T-cell (primary cell): ENCODE data around the gene MOCOS. TPM values are rescaled to one million over a fixed set of nuclear protein-coding genes. Genes with fewer than 3 reads are reported as not detected.
"Not testable (repeated sequence)": the region's sequence is repeated elsewhere in the genome, so short reads cannot be mapped to it uniquely, and the experiment has no call there.

Source experiments
- ATAC-seq, 4 experiments: fragments of 200-7000 bp in 3 of 4; fragments of 150-1000 bp in 1 of 4; cut with Tn5 transposase; replicated peaks in 1 of 4; 1 replicate in 3 of 4; 2 replicates in 1 of 4; pipeline ENCODE4 v1.10.0; 2021; ENCODE audit warnings: moderate library complexity in 3 of 4, mild to moderate bottlenecking in 2 of 4, moderate number of reproducible peaks in 1 of 4
- CTCF ChIA-PET, 2 donors: fragments of 300-600 bp; sonication (Branson Sonifier 250); formaldehyde crosslinking; loops; one replicate each; lab custom pipeline; 2022; ENCODE audit warnings: antibody characterized with exemption in 2 of 2; lab: Charles Lee
- POLR2A ChIA-PET, 2 donors: fragments of 300-600 bp; sonication (Branson Sonifier 250); formaldehyde crosslinking; loops; one replicate each; lab custom pipeline; 2022; ENCODE audit warnings: antibody characterized with exemption in 2 of 2; lab: Charles Lee
- DNase-seq, 35 experiments: peaks; one replicate each; pipeline versions ENCODE4 v3.0.0 to v3.0.0-alpha.2; 2013 to 2023
- H3K27ac ChIP-seq: one replicate; pipeline ENCODE4 v1.5.1; 2013; ENCODE audit warnings: low read length
- H3K27me3 ChIP-seq, 2 experiments: replicated peaks in 1 of 2; 1 replicate in 1 of 2; 2 replicates in 1 of 2; pipeline versions ENCODE4 v1.6.1 to v1.7.0; 2013; ENCODE audit warnings: low read length in 1 of 2, mixed read lengths in 1 of 2; ENCODE audit not compliant: control insufficient read depth in 2 of 2, insufficient read depth in 2 of 2; ENCODE audit errors: extremely low read depth in 1 of 2
- H3K36me3 ChIP-seq, 2 donors: 1 replicate in 1 of 2; 2 replicates in 1 of 2; pipeline versions ENCODE4 v1.6.1 to v1.7.0; 2013; ENCODE audit warnings: low read length in 1 of 2; ENCODE audit not compliant: control insufficient read depth in 2 of 2, insufficient read depth in 1 of 2; ENCODE audit errors: extremely low read depth in 1 of 2
- H3K4me1 ChIP-seq, 2 experiments: 1 replicate in 1 of 2; 2 replicates in 1 of 2; pipeline versions ENCODE4 v1.6.1 to v1.7.0; 2013; ENCODE audit warnings: low read length in 2 of 2, mixed read lengths in 1 of 2; ENCODE audit not compliant: insufficient read depth in 2 of 2, control insufficient read depth in 1 of 2; ENCODE audit errors: extremely low read depth in 1 of 2
- H3K4me3 ChIP-seq, 2 donors: 1 replicate in 1 of 2; 2 replicates in 1 of 2; pipeline versions ENCODE4 v1.5.1 to v1.7.0; 2013; ENCODE audit warnings: mild to moderate bottlenecking in 2 of 2, low read length in 1 of 2, moderate library complexity in 1 of 2; ENCODE audit not compliant: control insufficient read depth in 1 of 2; ENCODE audit errors: extremely low read depth in 1 of 2
- H3K9me3 ChIP-seq: 2 replicates; pipeline ENCODE4 v1.7.0; 2013
- H3K27ac Mint-ChIP-seq, 2 donors: one replicate each; pipeline ENCODE4 v1.8.0; 2020 to 2021; ENCODE audit warnings: mild to moderate bottlenecking in 2 of 2, mixed read lengths in 2 of 2
- H3K27me3 Mint-ChIP-seq, 2 donors: one replicate each; pipeline ENCODE4 v1.8.0; 2021 to 2022; ENCODE audit warnings: mixed read lengths in 2 of 2
- H3K36me3 Mint-ChIP-seq: one replicate; pipeline ENCODE4 v1.8.0; 2021; ENCODE audit warnings: mixed read lengths
- H3K4me1 Mint-ChIP-seq, 3 donors: one replicate each; pipeline ENCODE4 v1.8.0; 2020 to 2022; ENCODE audit warnings: mixed read lengths in 3 of 3, mild to moderate bottlenecking in 1 of 3
- H3K4me3 Mint-ChIP-seq, 3 donors: one replicate each; pipeline ENCODE4 v1.8.0; 2020 to 2022; ENCODE audit warnings: mild to moderate bottlenecking in 3 of 3, mixed read lengths in 3 of 3, moderate library complexity in 3 of 3
- H3K9me3 Mint-ChIP-seq, 3 donors: one replicate each; pipeline ENCODE4 v1.8.0; 2020 to 2022; ENCODE audit warnings: mixed read lengths in 3 of 3
- WGBS: methylation state at CpG from one replicate; pipeline ENCODE4 v1.1.5; 2013; ENCODE audit warnings: missing lambda C conversion rate; ENCODE audit not compliant: insufficient coverage; 5-methylcytosine and 5-hydroxymethylcytosine counted together
- total RNA-seq, 35 experiments: library from RNA in 6 of 35; stranded (reverse) in 6 of 35; fragments of 120-200 nt in 1 of 35; gene quantifications; one replicate each; pipeline versions ENCODE4 v1.2.1 to v1.2.4 and lab custom pipeline; 2013 to 2026

The MOCOS gene
- total RNA-seq, 5 donors from 2014 or later (not counting 1 experiment from before 2014, with no cell fraction given): 0.05 to 0.47 (median 0.16) TPM

GRCh38 chr18:36215577-36215976 lies 28.3 kb downstream of the MOCOS start:
- ATAC-seq (no peak), DNase-seq (no peak)
- POLR2A ChIA-PET: no interaction called here
- Mint-ChIP-seq H3K36me3 (no peaks in the 10 kb centered on the region), H3K27me3 (no peaks in the 10 kb centered on the region), H3K4me1 (no peaks in the 10 kb centered on the region), H3K9me3 (no peaks in the 10 kb centered on the region), H3K27ac (no peak overlapping the region), H3K4me3 (no peak overlapping the region)
- Histone ChIP-seq H3K4me3 (no peak overlapping the region), H3K27me3 (peaks cover 0 to 6% of the 10 kb centered on the region in 2 experiments), H3K9me3 (no peaks in the 10 kb centered on the region), H3K4me1 (no peaks in the 10 kb centered on the region), H3K36me3 (no peaks in the 10 kb centered on the region), H3K27ac (no peak overlapping the region)
- 86% methylated on average over 7 of the region's 9 CpGs for WGBS
- CTCF ChIA-PET: no interaction called here

- no peak for DNase-seq
- H3K36me3 ChIP-seq: no peaks in the 10 kb centered on the region
- H3K4me3 ChIP-seq: no peak overlapping the region
- ChIA-PET POLR2A (interaction anchor here in 1 of 2 donors (0.6 kb wide), 1 partner anchor 135 kb away, joined by 3 read pairs; no protein-coding TSS in a partner anchor), CTCF (interaction anchor here in 1 of 2 donors (0.5 kb wide), 1 partner anchor 199 kb away, joined by 4 read pairs; no protein-coding TSS in a partner anchor)
- H3K9me3 ChIP-seq: no peaks in the 10 kb centered on the region
- Mint-ChIP-seq H3K36me3 (no peaks in the 10 kb centered on the region), H3K4me3 (no peak overlapping the region), H3K4me1 (no peaks in the 10 kb centered on the region), H3K27ac (no peak overlapping the region), H3K27me3 (no peaks in the 10 kb centered on the region), H3K9me3 (no peaks in the 10 kb centered on the region)
- no peak overlapping the region for H3K27ac ChIP-seq
- no peak for ATAC-seq
- H3K4me1 ChIP-seq: no peaks in the 10 kb centered on the region
- peaks cover 0 to 6% of the 10 kb centered on the region in 2 experiments for H3K27me3 ChIP-seq
- no CpG with 5 or more reads among the region's 3 CpGs for WGBS
Measured at GRCh38 chr18:36217348-36217747, 30.1 kb downstream of the MOCOS start.

GRCh38 chr18:36229188-36229587 lies 41.9 kb downstream of the MOCOS start:
- DNase-seq (no peak), ATAC-seq (no peak)
- no CpG with 5 or more reads among the region's 1 CpG for WGBS
- Histone ChIP-seq H3K36me3 (no peaks in the 10 kb centered on the region), H3K27ac (no peak overlapping the region), H3K4me3 (no peak overlapping the region), H3K4me1 (no peaks in the 10 kb centered on the region), H3K27me3 (peaks cover 0 to 6% of the 10 kb centered on the region in 2 experiments), H3K9me3 (peaks cover 4% of the 10 kb centered on the region)
- Mint-ChIP-seq H3K36me3 (peaks cover 6% of the 10 kb centered on the region), H3K9me3 (peaks cover 21 to 48% (median 34%) of the 10 kb centered on the region in 3 donors), H3K27ac (no peak overlapping the region), H3K27me3 (peaks cover 0 to 11% of the 10 kb centered on the region in 2 donors), H3K4me1 (no peaks in the 10 kb centered on the region), H3K4me3 (no peak overlapping the region)
- ChIA-PET CTCF (no interaction called here), POLR2A (no interaction called here)

GRCh38 chr18:36240510-36240909 lies 53.2 kb downstream of the MOCOS start:
- H3K36me3 ChIP-seq, H3K27ac Mint-ChIP-seq, H3K4me1 Mint-ChIP-seq, H3K36me3 Mint-ChIP-seq, H3K27ac ChIP-seq, H3K4me3 Mint-ChIP-seq, H3K4me3 ChIP-seq, H3K27me3 ChIP-seq, H3K9me3 ChIP-seq, H3K4me1 ChIP-seq, H3K9me3 Mint-ChIP-seq, CTCF ChIA-PET, ATAC-seq, POLR2A ChIA-PET, DNase-seq: not testable (repeated sequence)
- WGBS: no CpG with 5 or more reads among the region's 15 CpGs
- peaks cover 28 to 29% of the 10 kb centered on the region in 2 donors for H3K27me3 Mint-ChIP-seq

- Mint-ChIP-seq H3K4me1 (no peaks in the 10 kb centered on the region), H3K4me3 (no peak overlapping the region), H3K27ac (no peak overlapping the region), H3K9me3 (peaks cover 5 to 18% (median 6%) of the 10 kb centered on the region in 3 donors), H3K36me3 (no peaks in the 10 kb centered on the region), H3K27me3 (peaks cover 34 to 36% of the 10 kb centered on the region in 2 donors)
- no peak overlapping the region for H3K4me3 ChIP-seq
- ATAC-seq: no peak
- H3K27me3 ChIP-seq: peaks cover 0 to 9% of the 10 kb centered on the region in 2 experiments
- 90% methylated on average over 6 of the region's 6 CpGs for WGBS
- no peaks in the 10 kb centered on the region for H3K9me3 ChIP-seq
- ChIA-PET POLR2A (no interaction called here), CTCF (no interaction called here)
- H3K4me1 ChIP-seq: no peaks in the 10 kb centered on the region
- DNase-seq: no peak
- no peak overlapping the region for H3K27ac ChIP-seq
- H3K36me3 ChIP-seq: no peaks in the 10 kb centered on the region
Measured at GRCh38 chr18:36241831-36242230, 54.5 kb downstream of the MOCOS start.

- Mint-ChIP-seq H3K27me3 (peaks cover 44 to 54% of the 10 kb centered on the region in 2 donors), H3K27ac (no peak overlapping the region), H3K4me1 (no peaks in the 10 kb centered on the region), H3K4me3 (no peak overlapping the region), H3K9me3 (peaks cover 5 to 18% (median 6%) of the 10 kb centered on the region in 3 donors), H3K36me3 (no peaks in the 10 kb centered on the region)
- Histone ChIP-seq H3K4me1 (no peaks in the 10 kb centered on the region), H3K27ac (no peak overlapping the region), H3K9me3 (no peaks in the 10 kb centered on the region), H3K4me3 (no peak overlapping the region), H3K27me3 (peaks cover 0 to 9% of the 10 kb centered on the region in 2 experiments), H3K36me3 (no peaks in the 10 kb centered on the region)
- ATAC-seq (no peak), DNase-seq (no peak)
- 100% methylated on average over 1 of the region's 1 CpG for WGBS
- ChIA-PET POLR2A (no interaction called here), CTCF (no interaction called here)
Measured at GRCh38 chr18:36247036-36247435, 59.7 kb downstream of the MOCOS start.

GRCh38 chr18:36249392-36249791 lies 62.1 kb downstream of the MOCOS start:
- Mint-ChIP-seq H3K4me1 (no peaks in the 10 kb centered on the region), H3K4me3 (no peak overlapping the region), H3K36me3 (no peaks in the 10 kb centered on the region), H3K27me3 (peaks cover 43 to 46% of the 10 kb centered on the region in 2 donors), H3K27ac (no peak overlapping the region), H3K9me3 (peaks cover 5 to 18% (median 6%) of the 10 kb centered on the region in 3 donors)
- Histone ChIP-seq H3K4me1 (no peaks in the 10 kb centered on the region), H3K9me3 (no peaks in the 10 kb centered on the region), H3K27ac (no peak overlapping the region), H3K4me3 (no peak overlapping the region), H3K27me3 (peaks cover 0 to 14% of the 10 kb centered on the region in 2 experiments), H3K36me3 (no peaks in the 10 kb centered on the region)
- ChIA-PET POLR2A (no interaction called here), CTCF (no interaction called here)
- ATAC-seq (no peak), DNase-seq (no peak)
